Measurements from ENCODE around the gene SCN9A. TPM values are rescaled to one million over a fixed set of nuclear protein-coding genes. Genes with fewer than 3 reads are reported as not detected.

Gene SCN9A
- polyA plus RNA-seq, 1 donor: 7.3 TPM

DNA sequence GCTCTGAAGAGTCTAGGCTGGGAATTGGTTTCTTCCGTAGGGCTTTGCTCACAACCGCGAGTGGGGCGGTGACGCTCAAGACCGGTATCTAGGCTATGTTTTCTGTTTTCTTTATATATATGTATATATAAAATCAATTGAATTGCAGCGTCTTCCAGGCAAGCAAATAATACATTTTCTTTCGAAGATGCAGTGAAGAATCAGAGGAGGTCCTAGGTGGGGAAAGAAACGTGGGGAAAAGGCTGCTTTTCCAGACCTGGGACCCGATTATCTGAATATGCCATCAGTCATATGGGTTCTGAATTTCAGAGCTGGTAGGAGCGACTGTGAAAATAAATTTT lies 714 bp upstream of the SCN9A start:
- DNase-seq: no peak
- WGBS (ENCODE audit: insufficient coverage, low lambda C conversion rate): 5% methylated on average over 8 of the region's 11 CpGs
- Histone ChIP-seq H3K4me1 (ENCODE audit: control insufficient read depth, insufficient read depth, low read length) (peaks cover 7% of the 10 kb centered on the region), H3K9me3 (ENCODE audit: control insufficient read depth, low read depth, low read length) (no peaks in the 10 kb centered on the region), H3K36me3 (ENCODE audit: control insufficient read depth, insufficient read depth, low read length) (no peaks in the 10 kb centered on the region), H3K4me3 (ENCODE audit: low read length) (peak overlapping the region; percentile 54), H3K27ac (ENCODE audit: low read length) (peak overlapping the region; percentile 60), H3K27me3 (ENCODE audit: control insufficient read depth, insufficient read depth, low read length) (peaks cover 27% of the 10 kb centered on the region)

DNA sequence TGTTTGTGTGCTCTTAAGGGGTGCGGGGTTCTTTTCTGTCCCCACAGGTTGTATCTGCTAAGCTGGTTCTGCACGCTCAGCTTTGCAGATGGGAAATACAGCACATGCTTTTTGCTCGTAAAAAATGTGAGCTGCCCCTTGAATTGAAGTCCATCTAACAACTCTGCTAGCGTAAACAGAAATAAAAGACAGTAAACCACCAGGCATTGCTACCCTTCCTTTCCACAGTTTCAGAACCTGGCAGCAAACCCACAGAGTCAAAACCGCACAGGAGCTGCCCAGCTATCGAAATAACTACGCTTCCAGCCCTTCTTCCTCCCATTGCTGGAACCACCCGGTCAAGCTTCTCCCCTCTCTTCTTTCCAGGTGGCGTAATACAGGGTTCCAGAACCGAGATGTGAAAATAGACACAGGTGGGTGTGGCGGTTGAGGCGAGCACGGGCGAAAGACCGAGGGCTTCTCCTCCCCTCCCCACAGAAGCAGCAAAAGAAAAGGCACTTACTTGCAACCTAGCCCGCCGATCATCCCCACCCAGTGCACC lies 479 bp downstream of the SCN9A start:
- Histone ChIP-seq H3K27me3 (ENCODE audit: control insufficient read depth, insufficient read depth, low read length) (peaks cover 27% of the 10 kb centered on the region), H3K4me1 (ENCODE audit: control insufficient read depth, insufficient read depth, low read length) (peaks cover 7% of the 10 kb centered on the region), H3K27ac (ENCODE audit: low read length) (peak overlapping the region; percentile 41), H3K4me3 (ENCODE audit: low read length) (peak overlapping the region; percentile 54), H3K9me3 (ENCODE audit: control insufficient read depth, low read depth, low read length) (no peaks in the 10 kb centered on the region), H3K36me3 (ENCODE audit: control insufficient read depth, insufficient read depth, low read length) (no peaks in the 10 kb centered on the region)
- WGBS (ENCODE audit: insufficient coverage, low lambda C conversion rate): no CpG with 5 or more reads among the region's 17 CpGs
- peak in 1 of 2 donors; percentile 42 for DNase-seq

- Histone ChIP-seq H3K36me3 (ENCODE audit: control insufficient read depth, insufficient read depth, low read length) (no peaks in the 10 kb centered on the region), H3K4me1 (ENCODE audit: control insufficient read depth, insufficient read depth, low read length) (peaks cover 7% of the 10 kb centered on the region), H3K9me3 (ENCODE audit: control insufficient read depth, low read depth, low read length) (no peaks in the 10 kb centered on the region), H3K27me3 (ENCODE audit: control insufficient read depth, insufficient read depth, low read length) (peaks cover 24% of the 10 kb centered on the region), H3K4me3 (ENCODE audit: low read length) (no peak overlapping the region), H3K27ac (ENCODE audit: low read length) (no peak overlapping the region)
- no peak for DNase-seq
Observed at GRCh38 chr2:166373951-166374350, 1.8 kb downstream of the SCN9A start.

- no peaks in the 10 kb centered on the region for H3K36me3 ChIP-seq (ENCODE audit: control insufficient read depth, insufficient read depth, low read length)
- peaks cover 24% of the 10 kb centered on the region for H3K27me3 ChIP-seq (ENCODE audit: control insufficient read depth, insufficient read depth, low read length)
- H3K4me1 ChIP-seq (ENCODE audit: control insufficient read depth, insufficient read depth, low read length): peaks cover 7% of the 10 kb centered on the region
- no peak overlapping the region for H3K27ac ChIP-seq (ENCODE audit: low read length)
- H3K9me3 ChIP-seq (ENCODE audit: control insufficient read depth, low read depth, low read length): no peaks in the 10 kb centered on the region
- no peak overlapping the region for H3K4me3 ChIP-seq (ENCODE audit: low read length)
- DNase-seq: no peak
Observed at GRCh38 chr2:166373539-166373938, 2.2 kb downstream of the SCN9A start.

GRCh38 chr2:166373105-166373504 lies 2.6 kb downstream of the SCN9A start:
- no peaks in the 10 kb centered on the region for H3K36me3 ChIP-seq (ENCODE audit: control insufficient read depth, insufficient read depth, low read length)

GRCh38 chr2:166372046-166372445 lies 3.7 kb downstream of the SCN9A start:
- no peak for DNase-seq
- H3K4me1 ChIP-seq (ENCODE audit: control insufficient read depth, insufficient read depth, low read length): peaks cover 7% of the 10 kb centered on the region
- H3K9me3 ChIP-seq (ENCODE audit: control insufficient read depth, low read depth, low read length): no peaks in the 10 kb centered on the region
- H3K4me3 ChIP-seq (ENCODE audit: low read length): no peak overlapping the region
- no CpG with 5 or more reads among the region's 2 CpGs for WGBS (ENCODE audit: insufficient coverage, low lambda C conversion rate)
- no peak overlapping the region for H3K27ac ChIP-seq (ENCODE audit: low read length)
- H3K27me3 ChIP-seq (ENCODE audit: control insufficient read depth, insufficient read depth, low read length): peaks cover 24% of the 10 kb centered on the region
- no peaks in the 10 kb centered on the region for H3K36me3 ChIP-seq (ENCODE audit: control insufficient read depth, insufficient read depth, low read length)

More at GRCh38 chr2:166373105-166373504, 2.6 kb downstream of the SCN9A start:
- no peak overlapping the region for H3K27ac ChIP-seq (ENCODE audit: low read length)
- H3K9me3 ChIP-seq (ENCODE audit: control insufficient read depth, low read depth, low read length): no peaks in the 10 kb centered on the region
- no peak for DNase-seq
- peaks cover 7% of the 10 kb centered on the region for H3K4me1 ChIP-seq (ENCODE audit: control insufficient read depth, insufficient read depth, low read length)
- H3K4me3 ChIP-seq (ENCODE audit: low read length): no peak overlapping the region
- H3K27me3 ChIP-seq (ENCODE audit: control insufficient read depth, insufficient read depth, low read length): peaks cover 24% of the 10 kb centered on the region
- 60% methylated on average over 1 of the region's 2 CpGs for WGBS (ENCODE audit: insufficient coverage, low lambda C conversion rate)

DNA sequence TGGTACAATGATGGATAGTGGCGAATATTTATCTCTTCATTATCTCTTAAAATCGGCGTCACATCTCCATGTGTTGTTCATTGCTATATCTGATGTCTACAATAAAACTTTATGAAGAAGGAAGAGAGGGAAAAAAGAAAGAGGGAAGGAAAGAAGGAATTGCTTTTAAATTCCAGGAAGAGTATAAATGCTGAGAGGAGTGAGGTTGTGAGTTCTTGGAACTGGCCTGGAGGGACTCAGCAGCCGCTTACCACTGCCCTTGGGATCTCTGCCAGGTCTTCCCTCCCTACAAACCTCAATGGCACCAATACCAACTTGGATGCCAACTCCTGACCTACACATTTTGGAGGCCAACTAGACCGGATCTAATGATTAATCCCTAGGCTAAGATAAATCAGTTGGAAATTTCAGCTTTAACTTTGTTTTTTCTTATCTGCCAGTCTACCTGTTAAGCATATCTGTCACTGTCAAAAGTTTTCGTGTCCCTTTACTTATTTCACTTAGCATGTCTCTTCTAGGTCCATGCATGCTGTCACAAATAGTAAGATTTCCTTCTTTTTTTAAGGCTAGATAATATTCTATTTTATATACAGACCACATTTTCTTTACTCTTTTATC lies 9.8 kb downstream of the SCN9A start:
- H3K27me3 ChIP-seq (ENCODE audit: control insufficient read depth, insufficient read depth, low read length): no peaks in the 10 kb centered on the region
- no peaks in the 10 kb centered on the region for H3K4me1 ChIP-seq (ENCODE audit: control insufficient read depth, insufficient read depth, low read length)
- H3K27ac ChIP-seq (ENCODE audit: low read length): no peak overlapping the region
- DNase-seq: no peak
- 75% methylated on average over 4 of the region's 6 CpGs for WGBS (ENCODE audit: insufficient coverage, low lambda C conversion rate)
- H3K9me3 ChIP-seq (ENCODE audit: control insufficient read depth, low read depth, low read length): no peaks in the 10 kb centered on the region
- H3K36me3 ChIP-seq (ENCODE audit: control insufficient read depth, insufficient read depth, low read length): no peaks in the 10 kb centered on the region
- H3K4me3 ChIP-seq (ENCODE audit: low read length): no peak overlapping the region

- H3K4me1 ChIP-seq (ENCODE audit: control insufficient read depth, insufficient read depth, low read length): no peaks in the 10 kb centered on the region
- no peak overlapping the region for H3K4me3 ChIP-seq (ENCODE audit: low read length)
- no peaks in the 10 kb centered on the region for H3K9me3 ChIP-seq (ENCODE audit: control insufficient read depth, low read depth, low read length)
- DNase-seq: no peak
- H3K27me3 ChIP-seq (ENCODE audit: control insufficient read depth, insufficient read depth, low read length): no peaks in the 10 kb centered on the region
- H3K27ac ChIP-seq (ENCODE audit: low read length): no peak overlapping the region
- H3K36me3 ChIP-seq (ENCODE audit: control insufficient read depth, insufficient read depth, low read length): no peaks in the 10 kb centered on the region
- no CpG with 5 or more reads among the region's 3 CpGs for WGBS (ENCODE audit: insufficient coverage, low lambda C conversion rate)
Observed at GRCh38 chr2:166365239-166365638, 10.5 kb downstream of the SCN9A start.

- no peak for DNase-seq
- WGBS (ENCODE audit: insufficient coverage, low lambda C conversion rate): 95% methylated on average over 4 of the region's 9 CpGs
- Histone ChIP-seq H3K27ac (ENCODE audit: low read length) (no peak overlapping the region), H3K36me3 (ENCODE audit: control insufficient read depth, insufficient read depth, low read length) (no peaks in the 10 kb centered on the region), H3K9me3 (ENCODE audit: control insufficient read depth, low read depth, low read length) (no peaks in the 10 kb centered on the region), H3K27me3 (ENCODE audit: control insufficient read depth, insufficient read depth, low read length) (no peaks in the 10 kb centered on the region), H3K4me3 (ENCODE audit: low read length) (no peak overlapping the region), H3K4me1 (ENCODE audit: control insufficient read depth, insufficient read depth, low read length) (no peaks in the 10 kb centered on the region)
Observed at GRCh38 chr2:166364476-166365161, 11.1 kb downstream of the SCN9A start.

DNA sequence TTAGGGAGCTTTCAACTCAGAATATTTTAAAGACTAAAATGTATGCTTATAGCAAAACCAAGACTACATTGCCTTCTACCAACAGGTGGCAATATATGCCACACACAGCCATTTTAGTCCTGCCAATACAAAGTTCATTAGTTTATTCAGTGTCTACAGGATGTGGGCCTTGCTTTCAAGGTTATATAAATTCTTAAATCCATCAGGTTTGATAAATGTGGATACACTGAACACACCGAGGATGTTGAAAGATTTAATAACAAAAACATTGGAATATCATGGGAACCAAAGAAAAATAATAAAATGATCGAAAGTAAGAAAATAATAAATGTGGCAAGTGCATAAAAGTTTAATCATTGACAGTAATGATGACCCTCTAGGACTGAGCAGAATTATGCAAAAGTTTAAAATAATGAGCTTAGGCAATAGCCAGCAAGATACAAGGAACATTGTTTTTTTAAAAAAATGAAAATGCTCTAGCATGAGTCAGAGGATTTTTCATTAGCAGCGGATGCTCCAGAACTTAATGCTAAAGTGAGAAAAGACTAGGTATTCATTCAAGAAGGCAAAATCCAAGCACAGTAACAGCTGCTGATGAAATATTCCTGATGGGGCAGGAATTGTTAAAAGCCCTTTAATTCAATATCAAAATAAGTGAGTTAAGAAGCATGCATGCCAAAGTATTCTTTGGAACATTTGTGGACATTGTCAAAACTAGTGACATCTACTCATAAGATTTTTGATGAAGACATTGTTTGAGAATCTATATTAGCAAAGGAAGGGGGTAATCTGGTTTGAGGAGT lies 14.2 kb downstream of the SCN9A start:
- Histone ChIP-seq H3K27me3 (ENCODE audit: control insufficient read depth, insufficient read depth, low read length) (no peaks in the 10 kb centered on the region), H3K36me3 (ENCODE audit: control insufficient read depth, insufficient read depth, low read length) (no peaks in the 10 kb centered on the region), H3K27ac (ENCODE audit: low read length) (no peak overlapping the region), H3K4me3 (ENCODE audit: low read length) (no peak overlapping the region), H3K9me3 (ENCODE audit: control insufficient read depth, low read depth, low read length) (no peaks in the 10 kb centered on the region), H3K4me1 (ENCODE audit: control insufficient read depth, insufficient read depth, low read length) (no peaks in the 10 kb centered on the region)
- peak; percentile 4 to 21 for DNase-seq
- WGBS (ENCODE audit: insufficient coverage, low lambda C conversion rate): 46% methylated on average over 2 of the region's 3 CpGs
